A549 (cell line): ENCODE data around the gene FBRSL1. TPM values are rescaled to one million over a fixed set of nuclear protein-coding genes. Genes with fewer than 3 reads are reported as not detected.

Experiments used
- ATAC-seq, 2 experiments: fragments of 200-7000 bp in 1 of 2; fragments of >200 bp in 1 of 2; cut with Nextera tagmentation in 1 of 2; cut with Tn5 transposase in 1 of 2; 3 replicates each; pipeline versions ENCODE4 v1.8.0 to v1.9.1; 2018 to 2020; ENCODE audit warnings: mild to moderate bottlenecking in 1 of 2, moderate library complexity in 1 of 2
- CTCF ChIA-PET: fragments of 300-600 bp; sonication (Branson Sonifier 250); formaldehyde crosslinking; extraction: SDS; loops from one replicate; lab custom pipeline; 2021; ENCODE audit warnings: antibody characterized with exemption, inconsistent platforms; lab: Yijun Ruan, JAX
- POLR2A ChIA-PET: fragments of 350-600 bp; formaldehyde crosslinking; extraction: SDS; loops from one replicate; lab custom pipeline; 2021; ENCODE audit warnings: antibody characterized with exemption, inconsistent platforms; lab: Yijun Ruan, JAX
- DNase-seq, 2 experiments: peaks; one replicate each; pipeline versions ENCODE4 v3.0.0 to v3.0.0-alpha.2; 2011 to 2016; ENCODE audit warnings: low read depth in 1 of 2, low spot score in 1 of 2
- FAIRE-seq: peaks from 2 replicates; lab custom pipeline; 2011; peaks lifted over from hg19 to GRCh38; lab: Jason Lieb, UNC
- H3K27ac ChIP-seq, 2 experiments: fragments of >200 bp; sonication (Bioruptor Twin); formaldehyde crosslinking; 3 replicates each; pipeline ENCODE4 v1.5.1; 2016 to 2017
- H3K4me1 ChIP-seq: fragments of >200 bp; sonication (Bioruptor Twin); formaldehyde crosslinking; 3 replicates; pipeline ENCODE4 v1.6.1; 2016
- H3K4me2 ChIP-seq: fragments of >200 bp; sonication (Bioruptor Twin); formaldehyde crosslinking; 3 replicates; pipeline ENCODE4 v1.6.1; 2016
- H3K4me3 ChIP-seq: fragments of >200 bp; sonication (Bioruptor Twin); formaldehyde crosslinking; 3 replicates; pipeline ENCODE4 v1.5.1; 2016
- H3K9me3 ChIP-seq: fragments of >200 bp; sonication (Bioruptor Twin); formaldehyde crosslinking; 3 replicates; pipeline ENCODE4 v1.6.1; 2016
- BHLHE40 ChIP-seq: IDR thresholded peaks from 2 replicates; pipeline ENCODE4 v1.6.1; 2012; ENCODE audit warnings: low read depth, low read length, inconsistent platforms
- CBX2 ChIP-seq: fragments of 200-600 bp; sonication (generic); IDR thresholded peaks from 2 replicates; pipeline ENCODE4 v1.6.1; 2016; ENCODE audit warnings: low read depth, mild to moderate bottlenecking, borderline replicate concordance
- CBX8 ChIP-seq: fragments of 200-600 bp; sonication (generic); IDR thresholded peaks from 2 replicates; pipeline ENCODE4 v1.6.1; 2016
- CEBPB ChIP-seq, 2 experiments: fragments of >200 bp in 1 of 2; sonication (Bioruptor Twin) in 1 of 2; formaldehyde crosslinking in 1 of 2; IDR thresholded peaks; 2 replicates each; pipeline ENCODE4 v1.6.1; 2012 to 2016
- CHD4 ChIP-seq: fragments of 200-600 bp; sonication (generic); IDR thresholded peaks from 2 replicates; pipeline ENCODE4 v1.6.1; 2016; ENCODE audit warnings: antibody characterized with exemption, mild to moderate bottlenecking, borderline replicate concordance
- EHF ChIP-seq: fragments of 250-450 bp; sonication (Bioruptor Pico); IDR thresholded peaks from 2 replicates; pipeline ENCODE4 v1.5.0; 2020; ENCODE audit warnings: mild to moderate bottlenecking
- EP300 ChIP-seq, 2 experiments: fragments of >200 bp; sonication (Bioruptor Twin); formaldehyde crosslinking; IDR thresholded peaks; 2 replicates in 1 of 2; 3 replicates in 1 of 2; pipeline ENCODE4 v1.6.1; 2016 to 2017
- FOSB ChIP-seq: fragments of 250-450 bp; sonication (Bioruptor Pico); IDR thresholded peaks from 2 replicates; pipeline ENCODE4 v1.5.0; 2020; ENCODE audit warnings: mild to moderate bottlenecking, moderate library complexity
- FOSL2 ChIP-seq, 2 experiments: fragments of 450-650 bp in 1 of 2; fragments of >200 bp in 1 of 2; sonication (Bioruptor Twin) in 1 of 2; formaldehyde crosslinking; IDR thresholded peaks; 2 replicates each; pipeline versions ENCODE4 v1.5.0 to v1.6.1; 2016 to 2020; ENCODE audit warnings: mild to moderate bottlenecking in 1 of 2, moderate library complexity in 1 of 2
- GATA3 ChIP-seq: IDR thresholded peaks from 2 replicates; pipeline ENCODE4 v1.6.1; 2012; ENCODE audit warnings: borderline replicate concordance
- HOXB5 ChIP-seq: fragments of 250-450 bp; sonication (Bioruptor Pico); IDR thresholded peaks from 2 replicates; pipeline ENCODE4 v1.5.0; 2020; ENCODE audit warnings: mild to moderate bottlenecking, moderate library complexity
- MYC ChIP-seq: IDR thresholded peaks from 2 replicates; pipeline ENCODE4 v1.6.1; 2012; ENCODE audit warnings: mild to moderate bottlenecking, inconsistent platforms, low read length, improper control_type of control experiment, borderline replicate concordance
- NFE2L2 ChIP-seq: fragments of 150-350 bp; conservative IDR thresholded peaks from 2 replicates; pipeline ENCODE4 v1.6.1; 2014; ENCODE audit warnings: low read length
- SMC3 ChIP-seq: fragments of >200 bp; sonication (Bioruptor Twin); formaldehyde crosslinking; IDR thresholded peaks from 3 replicates; pipeline ENCODE4 v1.6.1; 2018; ENCODE audit warnings: inconsistent platforms
- ZFP36 ChIP-seq: fragments of 450-650 bp; IDR thresholded peaks from 2 replicates; pipeline ENCODE4 v1.6.1; 2014; ENCODE audit warnings: borderline replicate concordance; ENCODE audit not compliant: partially characterized antibody
- ZSCAN20 ChIP-seq: fragments of 250-450 bp; sonication (Bioruptor Pico); IDR thresholded peaks from 2 replicates; pipeline ENCODE4 v1.8.0; 2022; ENCODE audit warnings: mild to moderate bottlenecking, moderate library complexity
- WGBS: methylation state at CpG from one replicate; pipeline ENCODE4 v1.1.6; 2017; ENCODE audit errors: missing lambda C conversion rate; 5-methylcytosine and 5-hydroxymethylcytosine counted together
- polyA plus RNA-seq, 4 experiments: library from polyadenylated mRNA; depleted of rRNA in 3 of 4; stranded (reverse); fragments of >200 nt; fragmentation: RNase III in 1 of 4; extraction: RNeasy Plus Mini Kit Qiagen cat#74134 plus additional on column Dnase treatment in 1 of 4; gene quantifications; 2 replicates in 3 of 4; 3 replicates in 1 of 4; pipeline ENCODE4 v1.2.3, GENCODE V29; 2011 to 2017
- TF ChIP-seq, protein P1 (sequence below): IDR thresholded peaks from 2 replicates; pipeline ENCODE4 v1.6.1; 2012
- TF ChIP-seq, protein P2 (sequence below): fragments of 250-450 bp; sonication (Bioruptor Pico); IDR thresholded peaks from 2 replicates; pipeline ENCODE4 v1.5.0; 2021; ENCODE audit warnings: mild to moderate bottlenecking, moderate library complexity, borderline replicate concordance

FBRSL1 gene
- polyA plus RNA-seq, 2 of the 4 experiments (the other 2 are of a cell fraction), result 3.0 to 32.8 TPM

- TF ChIP-seq, protein P1, sequence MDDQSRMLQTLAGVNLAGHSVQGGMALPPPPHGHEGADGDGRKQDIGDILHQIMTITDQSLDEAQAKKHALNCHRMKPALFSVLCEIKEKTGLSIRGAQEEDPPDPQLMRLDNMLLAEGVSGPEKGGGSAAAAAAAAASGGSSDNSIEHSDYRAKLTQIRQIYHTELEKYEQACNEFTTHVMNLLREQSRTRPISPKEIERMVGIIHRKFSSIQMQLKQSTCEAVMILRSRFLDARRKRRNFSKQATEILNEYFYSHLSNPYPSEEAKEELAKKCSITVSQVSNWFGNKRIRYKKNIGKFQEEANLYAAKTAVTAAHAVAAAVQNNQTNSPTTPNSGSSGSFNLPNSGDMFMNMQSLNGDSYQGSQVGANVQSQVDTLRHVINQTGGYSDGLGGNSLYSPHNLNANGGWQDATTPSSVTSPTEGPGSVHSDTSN, result no peak
- no peak for TF ChIP-seq GATA3
- no peak for TF ChIP-seq ZFP36
- no peak for TF ChIP-seq EHF (CRISPR knock-in tag)
- no peak for TF ChIP-seq FOSL2 (IDR thresholded peaks at IDR 0.05)
- no peak for TF ChIP-seq FOSL2 (CRISPR knock-in tag; IDR thresholded peaks at IDR 0.05)
- TF ChIP-seq CHD4, result no peak
Observed at GRCh38 chr12:132486576-132486975, 3.4 kb upstream of the FBRSL1 start (continued).

DNA sequence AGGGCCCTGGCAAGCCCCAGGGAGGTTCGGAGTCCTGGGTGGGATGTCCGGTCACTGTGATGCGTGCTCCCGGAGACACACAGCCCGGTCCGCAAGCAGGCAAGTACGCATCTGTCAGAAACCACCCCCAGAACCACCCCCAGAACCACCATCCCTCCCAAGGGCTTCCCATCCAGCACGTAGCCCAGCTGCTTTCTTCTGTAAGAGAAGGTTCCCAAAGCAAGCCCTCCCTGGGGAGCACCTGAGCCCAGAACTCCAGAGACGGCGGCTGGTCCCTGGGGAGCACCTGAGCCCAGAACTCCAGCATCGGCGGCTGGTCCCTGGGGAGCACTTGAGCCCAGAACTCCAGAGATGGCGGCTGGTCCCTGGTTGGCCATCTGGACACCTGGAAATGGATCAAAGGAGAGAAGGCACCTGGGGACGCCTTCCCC lies 2.6 kb upstream of the FBRSL1 start:
- ChIA-PET POLR2A (no interaction called here), CTCF (interaction anchor here (1.2 to 2.2 kb wide), 2 partner anchors 37 to 73 kb away, joined by 3 to 8 read pairs; no protein-coding TSS in a partner anchor)
- TF ChIP-seq EP300 (IDR thresholded peaks at IDR 0.05), result no peak
- TF ChIP-seq CEBPB (IDR thresholded peaks at IDR 0.05), result no peak
- no peak for TF ChIP-seq EHF (CRISPR knock-in tag)
- no peak for TF ChIP-seq CBX2
- TF ChIP-seq NFE2L2, result no peak
- TF ChIP-seq SMC3, result no peak
- no peak for TF ChIP-seq FOSB (CRISPR knock-in tag)
- H3K4me2 ChIP-seq, result no peak overlapping the region
- H3K27ac ChIP-seq, result no peak overlapping the region
- FAIRE-seq, result no peak
- ATAC-seq, result no peak
- DNase-seq, result no peak
- H3K4me3 ChIP-seq, result no peak overlapping the region
- peaks cover 25% of the 10 kb centered on the region for H3K4me1 ChIP-seq
- no peaks in the 10 kb centered on the region for H3K9me3 ChIP-seq
- 90% methylated on average over 10 of the region's 14 CpGs for WGBS

DNA sequence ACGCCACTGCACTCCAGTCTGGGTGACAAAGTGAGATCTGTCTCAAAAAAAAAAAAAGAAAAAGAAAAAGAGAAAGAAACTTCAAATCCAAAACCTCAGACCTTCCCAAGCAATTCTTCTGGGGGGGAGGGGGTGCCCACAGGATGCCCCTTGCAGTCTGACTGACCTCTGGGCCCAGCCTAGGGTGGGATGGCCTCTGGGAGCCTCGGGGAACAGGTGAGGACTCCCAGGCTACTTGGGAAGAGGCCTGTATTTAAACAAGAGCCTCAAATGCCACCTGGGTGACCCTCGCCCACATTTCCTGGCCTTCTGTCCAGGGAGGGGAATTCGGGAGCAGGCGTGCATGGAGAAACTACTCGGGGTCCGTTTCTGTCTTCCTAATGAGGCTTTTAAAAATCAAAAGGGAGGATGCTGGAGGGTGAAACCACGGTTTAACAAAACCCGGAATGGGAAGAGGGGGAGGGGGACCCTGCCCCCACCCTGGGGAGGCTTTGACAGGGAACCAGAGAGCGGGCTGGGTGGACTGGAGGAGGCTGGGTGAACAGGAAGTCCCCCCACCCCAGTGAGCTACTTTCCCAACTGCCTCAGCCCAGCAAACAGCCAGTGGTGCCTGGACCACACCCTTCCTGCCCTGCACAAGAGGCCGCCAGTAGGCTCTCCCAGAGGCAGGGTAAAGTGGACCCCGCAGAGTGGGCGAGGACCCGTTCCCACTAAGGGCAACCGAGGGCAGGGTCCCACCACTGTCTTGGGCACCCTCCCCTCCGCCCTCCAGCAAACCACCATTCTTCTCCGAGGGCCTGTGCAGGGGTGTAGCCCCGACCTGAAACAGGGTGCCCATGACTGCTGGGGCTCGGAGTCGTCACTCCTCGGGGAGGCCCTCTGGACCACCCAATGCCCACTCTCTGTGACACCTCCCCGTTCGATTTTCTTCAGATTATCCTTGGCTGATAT lies 1.5 kb upstream of the FBRSL1 start:
- Histone ChIP-seq H3K4me3 (peak overlapping the region; percentile 100; the same call in 2 of the 3 replicates), H3K27ac (no peak overlapping the region; a peak in 1 of 6 replicates), H3K4me1 (peaks cover 35% of the 10 kb centered on the region), H3K4me2 (peak overlapping the region; percentile 100), H3K9me3 (no peaks in the 10 kb centered on the region)
- peak in 1 of 2 experiments; percentile 11; a peak in 3 of 6 replicates for ATAC-seq
- ChIA-PET CTCF (no interaction called here), POLR2A (no interaction called here)
- no peak for FAIRE-seq
- TF ChIP-seq FOSL2 (IDR thresholded peaks at IDR 0.05), result no peak
- no peak for TF ChIP-seq FOSL2 (CRISPR knock-in tag; IDR thresholded peaks at IDR 0.05)
- TF ChIP-seq HOXB5 (CRISPR knock-in tag), result no peak
- TF ChIP-seq, protein P2, sequence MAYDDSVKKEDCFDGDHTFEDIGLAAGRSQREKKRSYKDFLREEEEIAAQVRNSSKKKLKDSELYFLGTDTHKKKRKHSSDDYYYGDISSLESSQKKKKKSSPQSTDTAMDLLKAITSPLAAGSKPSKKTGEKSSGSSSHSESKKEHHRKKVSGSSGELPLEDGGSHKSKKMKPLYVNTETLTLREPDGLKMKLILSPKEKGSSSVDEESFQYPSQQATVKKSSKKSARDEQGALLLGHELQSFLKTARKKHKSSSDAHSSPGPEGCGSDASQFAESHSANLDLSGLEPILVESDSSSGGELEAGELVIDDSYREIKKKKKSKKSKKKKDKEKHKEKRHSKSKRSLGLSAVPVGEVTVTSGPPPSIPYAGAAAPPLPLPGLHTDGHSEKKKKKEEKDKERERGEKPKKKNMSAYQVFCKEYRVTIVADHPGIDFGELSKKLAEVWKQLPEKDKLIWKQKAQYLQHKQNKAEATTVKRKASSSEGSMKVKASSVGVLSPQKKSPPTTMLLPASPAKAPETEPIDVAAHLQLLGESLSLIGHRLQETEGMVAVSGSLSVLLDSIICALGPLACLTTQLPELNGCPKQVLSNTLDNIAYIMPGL (CRISPR knock-in tag), result no peak
- TF ChIP-seq, all 56 proteins: peak for 0
- DNase-seq, result no peak
- 75% methylated on average over 21 of the region's 23 CpGs for WGBS

DNA sequence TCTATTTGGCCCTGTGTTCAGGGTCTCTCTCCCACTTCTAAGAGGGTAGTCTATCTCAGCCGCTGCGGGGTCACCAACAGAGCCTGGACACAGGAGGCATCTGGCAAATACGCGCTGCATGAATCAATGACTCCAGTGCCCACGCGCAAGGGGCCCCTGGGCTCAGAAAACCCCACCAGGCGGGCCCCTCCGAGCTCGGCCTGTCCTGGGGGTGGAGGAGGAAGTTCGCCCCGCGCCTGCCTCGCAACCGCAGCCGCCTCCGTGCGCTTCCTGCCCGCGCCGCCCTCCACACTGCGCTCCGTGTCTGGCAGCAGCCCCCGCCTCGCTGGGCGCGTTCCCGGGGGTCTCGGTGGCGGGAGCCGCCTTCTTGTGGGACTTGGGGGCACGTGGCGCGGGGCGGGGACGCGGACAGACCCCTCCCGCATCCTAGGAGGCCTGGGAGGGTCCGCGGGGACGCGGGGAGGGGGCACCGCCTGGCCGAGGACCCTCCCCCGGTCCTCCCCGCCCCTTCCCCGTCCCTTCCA lies 811 bp upstream of the FBRSL1 start:
- POLR2A ChIA-PET, result no interaction called here
- H3K27ac ChIP-seq, result peak overlapping the region; percentile 87 to 90
- no peaks in the 10 kb centered on the region for H3K9me3 ChIP-seq
- 72% methylated on average over 6 of the region's 46 CpGs for WGBS
- TF ChIP-seq MYC, result no peak
- TF ChIP-seq BHLHE40, result no peak
- no peak for TF ChIP-seq ZFP36
- TF ChIP-seq EHF (CRISPR knock-in tag), result no peak
- TF ChIP-seq NFE2L2, result no peak
- TF ChIP-seq CBX8, result no peak
- TF ChIP-seq CBX2, result no peak
- TF ChIP-seq ZSCAN20 (CRISPR knock-in tag), result no peak
- peak overlapping the region; percentile 100 for H3K4me3 ChIP-seq
- peak overlapping the region; percentile 100 for H3K4me2 ChIP-seq
- H3K4me1 ChIP-seq, result peaks cover 42% of the 10 kb centered on the region
- DNase-seq, result no peak
- CTCF ChIA-PET, result no interaction called here
- FAIRE-seq, result no peak
- ATAC-seq, result peak in 1 of 2 experiments; percentile 19; a peak in 3 of 6 replicates
